SIG-M5 (cell line): ENCODE data around the gene MTG2.

Source experiments
- DNase-seq: peaks from one replicate; lab custom pipeline; 2025; lab: John Stamatoyannopoulos, UW

Gene MTG2

DNA sequence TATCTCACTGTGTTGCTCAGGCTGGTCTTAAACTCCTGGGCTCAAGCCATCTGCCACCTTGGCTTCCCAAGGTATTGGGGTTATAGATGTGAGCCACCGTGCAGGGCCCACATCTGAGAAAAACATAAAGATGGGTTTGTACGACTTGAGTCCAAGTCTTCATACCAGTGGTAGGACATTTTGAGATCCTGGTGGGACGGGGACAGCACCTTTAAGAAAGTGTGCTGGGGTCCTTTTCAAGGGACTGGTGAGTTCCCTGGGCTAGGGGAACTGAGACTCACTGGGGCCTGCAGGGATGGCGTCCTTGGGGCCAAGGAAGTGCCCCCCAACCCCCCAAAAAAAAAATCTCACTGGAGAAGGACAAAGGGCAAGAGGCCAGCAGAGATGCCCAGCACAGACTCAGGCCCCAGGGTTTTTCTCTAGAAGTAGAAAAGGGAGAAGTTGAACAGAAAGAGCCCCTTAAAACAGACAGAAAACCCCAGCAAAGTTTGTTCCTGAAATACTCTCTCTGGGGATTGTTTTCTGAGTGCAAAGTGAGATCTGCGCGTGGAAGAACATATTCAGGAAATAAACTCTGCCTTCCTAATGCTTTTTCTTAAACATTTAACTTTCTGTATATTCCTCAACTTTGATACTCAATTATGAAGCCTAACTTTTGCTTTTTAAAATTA is 66.2 kb downstream of the MTG2 start:
- no peak for DNase-seq

DNA sequence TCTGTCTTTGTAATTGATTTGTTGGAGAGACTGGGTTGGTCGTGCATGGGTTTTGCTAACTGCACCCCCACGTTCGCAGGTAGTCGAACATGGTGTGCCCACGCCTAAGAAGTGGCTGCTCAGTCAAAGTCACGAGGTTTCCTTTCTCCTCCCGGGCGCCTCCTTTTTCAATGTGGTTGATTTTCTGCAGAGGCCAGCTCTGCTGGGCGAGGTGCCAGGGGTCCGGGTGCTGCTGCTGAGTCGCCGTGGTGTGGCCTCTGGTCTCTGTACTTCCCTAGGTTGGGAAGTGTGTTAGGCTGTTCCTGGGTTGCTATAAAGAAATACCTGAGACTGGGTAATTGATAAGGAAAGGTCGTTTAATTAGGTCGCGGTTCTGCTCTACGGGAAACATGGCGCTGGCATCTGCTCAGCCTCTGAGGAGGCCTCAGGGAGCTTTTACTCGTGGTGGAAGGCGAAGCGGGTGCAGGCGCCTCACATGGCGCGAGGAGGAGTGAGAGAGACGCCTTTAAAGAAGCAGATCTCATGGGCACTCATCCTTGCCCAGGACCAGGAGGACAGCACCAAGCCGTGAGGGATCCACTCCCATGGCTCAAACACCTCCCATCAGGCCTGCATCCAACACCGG is 69.6 kb downstream of the MTG2 start:
- DNase-seq: no peak
